ENCODE results near the gene SUCLG1. TPM values are rescaled to one million over a fixed set of nuclear protein-coding genes. Genes with fewer than 3 reads are reported as not detected.

SUCLG1 gene
- total RNA-seq, 4 donors from 2014 or later = 66.6 to 90.6 (median 78.0) TPM

DNA sequence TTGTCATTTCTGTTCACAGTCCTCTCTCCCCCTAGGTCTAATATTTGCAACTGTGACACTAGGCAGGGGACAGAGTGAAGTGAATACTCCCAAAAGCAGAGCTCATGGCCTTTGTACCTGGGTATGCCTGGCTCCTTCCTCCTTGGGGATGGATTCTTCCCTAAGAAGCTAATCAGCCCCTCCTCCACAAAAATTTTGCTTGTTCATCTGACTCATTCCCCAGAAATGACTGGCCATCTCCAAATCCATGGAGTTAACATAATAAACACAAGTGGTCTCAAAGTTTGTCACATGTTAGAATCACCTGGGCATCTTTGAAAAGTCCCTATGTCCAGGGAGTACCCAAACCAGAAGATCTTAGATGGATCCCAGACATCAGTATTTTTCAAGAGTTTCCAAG is 65.3 kb downstream of the SUCLG1 start:
- peaks cover 0 to 5% (median 0%) of the 10 kb centered on the region in 4 donors for H3K27me3 ChIP-seq
- no peaks in the 10 kb centered on the region for H3K4me1 ChIP-seq
- no peak overlapping the region for H3K4me3 ChIP-seq
- no peaks in the 10 kb centered on the region for H3K36me3 ChIP-seq
- TF ChIP-seq CTCF (IDR thresholded peaks at IDR 0.05) = no peak
- TF ChIP-seq POLR2A (IDR thresholded peaks at IDR 0.05) = no peak
- intact Hi-C loops (cut with DNase I) = no loop called here
- no peak overlapping the region for H3K27ac ChIP-seq
- DNase-seq = no peak
- H3K9me3 ChIP-seq = no peaks in the 10 kb centered on the region

GRCh38 chr2:84389794-84390193 is 69.3 kb downstream of the SUCLG1 start:
- no peak for DNase-seq
- Histone ChIP-seq H3K9me3 (no peaks in the 10 kb centered on the region), H3K27ac (no peak overlapping the region), H3K36me3 (no peaks in the 10 kb centered on the region), H3K4me3 (no peak overlapping the region), H3K4me1 (no peaks in the 10 kb centered on the region), H3K27me3 (peaks cover 0 to 5% (median 0%) of the 10 kb centered on the region in 4 donors)
- TF ChIP-seq CTCF (IDR thresholded peaks at IDR 0.05) = no peak
- no peak for TF ChIP-seq POLR2A (IDR thresholded peaks at IDR 0.05)
- intact Hi-C loops (cut with DNase I) = no loop called here
- WGBS, 2 donors = no CpG with 5 or more reads among the region's 1 CpG

DNA sequence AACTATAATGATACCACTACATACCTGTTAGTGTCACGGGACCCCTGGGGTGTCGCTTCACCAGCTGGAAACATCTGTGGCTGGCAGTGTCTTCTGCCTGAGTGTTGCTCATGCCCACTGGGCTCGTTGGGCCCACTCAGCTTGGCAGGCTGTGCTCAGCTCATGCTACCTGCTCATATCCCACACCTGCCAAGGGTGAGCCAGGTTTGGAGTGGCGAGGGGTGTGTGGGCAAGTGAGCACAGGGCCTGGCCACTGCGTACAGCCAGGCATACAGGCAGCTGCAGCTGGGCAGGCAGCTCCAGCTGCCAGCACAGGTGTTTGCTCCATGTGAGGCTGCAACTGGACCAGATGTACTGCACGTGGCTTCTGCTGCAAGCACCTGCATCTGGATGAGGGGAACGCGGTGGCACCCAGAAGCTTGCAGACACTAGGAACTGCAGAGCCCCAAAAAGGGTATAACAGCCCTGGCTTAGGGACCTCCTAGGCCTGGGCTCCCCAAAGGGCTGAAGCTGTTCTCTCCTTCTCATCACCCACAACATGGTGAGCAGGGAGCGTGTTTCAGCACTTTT is 70.1 kb downstream of the SUCLG1 start:
- H3K36me3 ChIP-seq = no peaks in the 10 kb centered on the region
- DNase-seq = no peak
- H3K27me3 ChIP-seq = peaks cover 0 to 5% (median 0%) of the 10 kb centered on the region in 4 donors
- no peak overlapping the region for H3K4me3 ChIP-seq
- intact Hi-C loops (cut with DNase I) = no loop called here
- H3K4me1 ChIP-seq = no peaks in the 10 kb centered on the region
- H3K27ac ChIP-seq = no peak overlapping the region
- TF ChIP-seq CTCF (IDR thresholded peaks at IDR 0.05) = no peak
- TF ChIP-seq POLR2A (IDR thresholded peaks at IDR 0.05) = no peak
- H3K9me3 ChIP-seq = no peaks in the 10 kb centered on the region
- 71 to 80% methylated on average over 4 to 6 of the region's 9 CpGs for WGBS, 2 donors

- TF ChIP-seq CTCF (IDR thresholded peaks at IDR 0.05) (no peak), POLR2A (IDR thresholded peaks at IDR 0.05) (no peak)
- Histone ChIP-seq H3K4me3 (no peak overlapping the region), H3K4me1 (no peaks in the 10 kb centered on the region), H3K27ac (no peak overlapping the region), H3K36me3 (no peaks in the 10 kb centered on the region), H3K9me3 (no peaks in the 10 kb centered on the region), H3K27me3 (peaks cover 0 to 5% (median 0%) of the 10 kb centered on the region in 4 donors)
- no peak for DNase-seq
- intact Hi-C loops (cut with DNase I) = no loop called here
- WGBS, 2 donors = 29 to 36% methylated on average over 1 of the region's 1 CpG
Observed at GRCh38 chr2:84388133-84388532, 70.9 kb downstream of the SUCLG1 start.

- DNase-seq = no peak
- Histone ChIP-seq H3K36me3 (no peaks in the 10 kb centered on the region), H3K27ac (no peak overlapping the region), H3K4me1 (no peaks in the 10 kb centered on the region), H3K4me3 (no peak overlapping the region), H3K27me3 (peaks cover 0 to 5% (median 0%) of the 10 kb centered on the region in 4 donors), H3K9me3 (no peaks in the 10 kb centered on the region)
- WGBS, 2 donors = 13 to 15% methylated on average over 7 of the region's 7 CpGs
- intact Hi-C loops (cut with DNase I) = no loop called here
- TF ChIP-seq POLR2A (IDR thresholded peaks at IDR 0.05) (no peak), CTCF (IDR thresholded peaks at IDR 0.05) (no peak)
Observed at GRCh38 chr2:84386336-84387040, 72.6 kb downstream of the SUCLG1 start.

Data from esophagus squamous epithelium (tissue), 5 donors.